Activated CD4-positive, alpha-beta memory T cell treated with anti-CD3 and anti-CD28 coated beads for 36 hours (primary cell): ENCODE results near the gene INTS11. TPM values are rescaled to one million over a fixed set of nuclear protein-coding genes. Genes with fewer than 3 reads are reported as not detected.

Experiments used
- CTCF ChIA-PET: fragments of 350-600 bp; sonication (Branson Sonifier 250); formaldehyde crosslinking; loops from one replicate; lab custom pipeline; 2021; ENCODE audit warnings: antibody characterized with exemption, inconsistent platforms; lab: Charles Lee
- POLR2A ChIA-PET: fragments of 350-600 bp; sonication (Branson Sonifier 250); formaldehyde crosslinking; loops from one replicate; lab custom pipeline; 2021; ENCODE audit warnings: antibody characterized with exemption; lab: Charles Lee
- DNase-seq: peaks from one replicate; pipeline ENCODE4 v3.0.0-alpha.2; 2020
- H3K27ac Mint-ChIP-seq: one replicate; pipeline ENCODE4 v1.8.0; 2021; ENCODE audit warnings: mixed read lengths
- H3K27me3 Mint-ChIP-seq: one replicate; pipeline ENCODE4 v1.8.0; 2021; ENCODE audit warnings: mixed read lengths
- H3K36me3 Mint-ChIP-seq: one replicate; pipeline ENCODE4 v1.8.0; 2021; ENCODE audit warnings: mixed read lengths
- H3K4me1 Mint-ChIP-seq: one replicate; pipeline ENCODE4 v1.8.0; 2021; ENCODE audit warnings: low read depth, mixed read lengths
- H3K4me3 Mint-ChIP-seq: one replicate; pipeline ENCODE4 v1.8.0; 2021; ENCODE audit warnings: mild to moderate bottlenecking, mixed read lengths
- H3K9me3 Mint-ChIP-seq: one replicate; pipeline ENCODE4 v1.8.0; 2021; ENCODE audit warnings: mixed read lengths
- intact Hi-C: fragments of 100-400 bp; cut with micrococcal nuclease; formaldehyde crosslinking; loops from one replicate; pipeline ENCODE4 v1.15.1; 2023
- total RNA-seq, 2 experiments: library from RNA; stranded (reverse); gene quantifications; one replicate each; pipeline ENCODE4 v1.2.3, GENCODE V29; 2021

Gene INTS11
- total RNA-seq, 2 experiments from 2014 or later = 107 to 120 TPM

DNA sequence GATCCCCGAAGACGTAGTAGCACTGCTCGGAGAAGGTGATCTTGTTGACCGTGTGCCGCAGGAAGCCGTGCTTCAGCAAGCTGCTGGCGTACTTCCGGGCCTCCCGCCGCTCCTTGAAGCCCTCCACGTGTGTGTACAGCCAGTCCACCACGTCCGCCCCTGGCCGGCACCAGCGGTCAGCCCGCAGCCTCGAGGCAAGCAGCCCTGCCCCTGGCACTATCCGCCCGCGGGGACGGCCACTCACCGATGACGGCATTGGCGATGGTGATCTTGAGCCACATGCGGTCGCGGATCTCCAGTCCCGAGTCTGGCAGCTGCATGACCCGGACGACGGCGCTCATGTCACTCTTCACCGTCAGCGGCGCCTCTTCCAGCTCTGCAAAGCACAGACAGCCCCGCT, 13.8 kb upstream of the INTS11 start:
- no peaks in the 10 kb centered on the region for H3K9me3 Mint-ChIP-seq
- H3K36me3 Mint-ChIP-seq = peaks cover 15% of the 10 kb centered on the region
- H3K4me3 Mint-ChIP-seq = no peak overlapping the region
- DNase-seq = no peak
- H3K27me3 Mint-ChIP-seq = no peaks in the 10 kb centered on the region
- POLR2A ChIA-PET = no interaction called here
- no peak overlapping the region for H3K27ac Mint-ChIP-seq
- intact Hi-C loops = no loop called here
- CTCF ChIA-PET = no interaction called here
- H3K4me1 Mint-ChIP-seq = no peaks in the 10 kb centered on the region

DNA sequence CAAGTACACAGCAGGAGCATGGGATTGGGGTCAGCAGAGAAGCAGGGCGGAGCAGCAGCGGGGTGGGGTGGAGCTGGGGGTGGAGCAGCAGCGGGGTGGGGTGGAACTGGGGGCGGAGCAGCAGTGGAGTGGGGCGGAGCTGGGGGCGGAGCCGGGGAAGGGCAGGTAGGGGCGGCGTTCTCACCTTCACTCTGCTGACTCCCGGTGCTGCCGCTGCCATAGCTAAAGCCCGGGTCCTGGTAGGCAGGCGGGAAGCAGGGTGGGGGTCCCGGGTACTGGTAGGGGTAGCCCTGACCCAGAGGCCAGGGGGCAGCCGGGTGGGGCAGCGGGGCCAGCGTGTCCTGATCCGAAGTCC, 13.3 kb upstream of the INTS11 start:
- ChIA-PET POLR2A (no interaction called here), CTCF (no interaction called here)
- Mint-ChIP-seq H3K27ac (no peak overlapping the region), H3K27me3 (no peaks in the 10 kb centered on the region), H3K4me3 (no peak overlapping the region), H3K4me1 (no peaks in the 10 kb centered on the region), H3K9me3 (no peaks in the 10 kb centered on the region), H3K36me3 (peaks cover 15% of the 10 kb centered on the region)
- intact Hi-C loops = no loop called here
- peak; percentile 48 for DNase-seq

DNA sequence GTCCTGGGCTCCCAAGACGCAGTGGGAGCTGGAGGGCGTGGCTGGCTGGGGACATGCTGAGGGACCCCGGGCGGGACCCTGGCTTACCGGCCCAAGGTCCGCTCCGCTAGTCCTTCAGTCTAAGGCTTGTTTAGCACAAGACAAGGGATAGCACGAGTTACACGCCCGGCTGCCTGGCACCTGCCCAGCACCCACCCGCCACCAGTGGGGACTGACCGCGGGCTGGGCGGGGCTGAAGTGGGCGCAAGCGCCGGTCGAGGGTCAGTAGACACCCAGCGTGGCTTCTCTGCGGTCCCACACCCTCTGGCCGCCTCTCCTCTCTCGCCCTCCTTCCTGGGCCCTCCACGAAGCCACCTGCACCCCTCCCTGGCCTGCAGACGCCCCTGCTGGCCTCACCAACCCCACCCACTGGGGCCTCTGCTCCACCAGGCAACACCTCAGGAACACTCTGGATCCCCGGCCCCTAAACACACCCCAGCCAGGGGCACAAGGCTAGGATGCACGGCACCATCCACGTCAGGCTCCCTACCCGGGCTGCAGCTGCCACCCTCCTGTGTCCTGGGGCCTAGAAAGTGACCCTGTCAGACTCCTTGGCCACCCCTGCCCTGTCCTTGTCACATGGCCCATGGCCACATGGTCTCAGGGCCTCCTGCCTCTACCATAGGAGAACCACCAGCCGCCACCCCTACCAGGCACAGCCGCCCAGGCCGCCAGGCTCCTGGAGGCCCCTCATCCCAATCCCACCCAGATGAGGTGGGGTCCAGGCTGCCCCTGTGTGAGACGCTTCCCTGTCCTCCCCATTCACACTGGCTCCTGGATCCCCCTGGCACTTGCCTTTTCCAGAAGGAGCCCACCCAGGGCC, 12.7 kb upstream of the INTS11 start:
- intact Hi-C loops = no loop called here
- no peaks in the 10 kb centered on the region for H3K27me3 Mint-ChIP-seq
- H3K27ac Mint-ChIP-seq = no peak overlapping the region
- no peak overlapping the region for H3K4me3 Mint-ChIP-seq
- H3K36me3 Mint-ChIP-seq = peaks cover 15% of the 10 kb centered on the region
- ChIA-PET CTCF (no interaction called here), POLR2A (no interaction called here)
- H3K9me3 Mint-ChIP-seq = no peaks in the 10 kb centered on the region
- no peaks in the 10 kb centered on the region for H3K4me1 Mint-ChIP-seq
- no peak for DNase-seq

DNA sequence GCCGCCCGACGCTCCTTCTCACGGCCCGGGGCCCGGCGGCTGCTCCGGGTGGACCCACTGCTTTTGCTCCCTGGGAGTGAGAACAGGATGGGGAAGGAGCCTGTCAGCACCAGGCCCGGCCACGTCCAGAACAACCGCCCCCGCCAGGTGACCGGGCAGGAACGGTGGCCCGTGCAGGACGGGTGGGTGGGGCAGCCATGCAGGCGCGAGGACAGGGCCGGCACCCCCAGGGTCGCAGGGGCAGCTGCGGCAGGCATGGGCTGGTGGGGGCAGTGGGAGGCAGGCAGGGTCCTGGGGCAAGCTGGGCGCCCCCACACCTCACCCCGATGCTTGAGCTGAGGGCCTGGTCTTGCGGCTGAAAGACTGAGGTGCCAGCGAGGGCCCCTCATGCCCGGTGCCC, 12.0 kb upstream of the INTS11 start:
- no peaks in the 10 kb centered on the region for H3K4me1 Mint-ChIP-seq
- no peaks in the 10 kb centered on the region for H3K9me3 Mint-ChIP-seq
- ChIA-PET CTCF (no interaction called here), POLR2A (no interaction called here)
- intact Hi-C loops = no loop called here
- no peak overlapping the region for H3K27ac Mint-ChIP-seq
- H3K36me3 Mint-ChIP-seq = peaks cover 15% of the 10 kb centered on the region
- DNase-seq = no peak
- H3K27me3 Mint-ChIP-seq = no peaks in the 10 kb centered on the region
- H3K4me3 Mint-ChIP-seq = no peak overlapping the region

DNA sequence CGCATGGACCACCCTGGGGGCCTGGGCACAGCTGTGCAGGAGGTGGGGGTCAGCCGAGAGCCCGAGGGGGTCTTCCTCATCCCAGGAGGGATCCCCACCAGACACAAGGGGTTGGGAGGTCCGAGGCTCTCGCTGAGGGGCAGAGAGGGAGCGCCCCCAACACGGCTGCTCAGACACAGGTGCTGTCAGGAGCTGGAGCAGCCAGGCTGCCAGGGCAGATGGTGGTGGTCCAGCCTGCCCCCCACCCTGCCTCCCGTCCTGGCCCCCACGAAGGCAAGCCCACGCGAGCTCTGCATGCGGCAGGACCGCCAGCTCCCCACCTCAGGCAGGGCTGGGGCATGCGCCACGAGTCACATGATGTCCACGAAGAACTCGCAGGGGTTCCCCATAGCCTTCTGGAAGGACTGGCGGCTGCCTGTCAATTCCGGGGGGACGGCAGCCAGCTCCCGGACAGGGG, 11.4 kb upstream of the INTS11 start:
- POLR2A ChIA-PET = no interaction called here
- Mint-ChIP-seq H3K27me3 (no peaks in the 10 kb centered on the region), H3K36me3 (peaks cover 10% of the 10 kb centered on the region), H3K9me3 (no peaks in the 10 kb centered on the region), H3K27ac (no peak overlapping the region), H3K4me1 (no peaks in the 10 kb centered on the region), H3K4me3 (no peak overlapping the region)
- CTCF ChIA-PET = no interaction called here
- DNase-seq = no peak
- intact Hi-C loops = no loop called here

DNA sequence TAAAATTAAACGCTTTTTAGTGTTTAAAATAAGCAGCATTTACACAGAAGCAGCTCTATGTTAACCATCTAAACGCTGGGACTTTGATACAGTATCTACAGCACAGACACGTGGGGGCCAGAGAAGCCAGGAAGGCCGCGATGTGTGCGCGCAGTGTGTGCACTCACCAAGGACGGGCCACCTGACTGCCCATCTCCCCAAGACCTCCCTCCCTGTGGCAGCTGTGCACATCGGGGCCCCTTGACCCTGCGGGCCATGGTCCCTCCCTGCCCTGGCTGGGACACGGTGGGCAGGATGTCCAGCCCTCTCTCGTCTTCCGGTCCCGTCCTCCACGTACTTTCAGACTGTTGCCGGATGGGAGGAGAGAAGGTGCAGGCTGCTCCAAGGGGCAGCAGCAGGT, 10.8 kb upstream of the INTS11 start:
- H3K36me3 Mint-ChIP-seq = peaks cover 4% of the 10 kb centered on the region

DNA sequence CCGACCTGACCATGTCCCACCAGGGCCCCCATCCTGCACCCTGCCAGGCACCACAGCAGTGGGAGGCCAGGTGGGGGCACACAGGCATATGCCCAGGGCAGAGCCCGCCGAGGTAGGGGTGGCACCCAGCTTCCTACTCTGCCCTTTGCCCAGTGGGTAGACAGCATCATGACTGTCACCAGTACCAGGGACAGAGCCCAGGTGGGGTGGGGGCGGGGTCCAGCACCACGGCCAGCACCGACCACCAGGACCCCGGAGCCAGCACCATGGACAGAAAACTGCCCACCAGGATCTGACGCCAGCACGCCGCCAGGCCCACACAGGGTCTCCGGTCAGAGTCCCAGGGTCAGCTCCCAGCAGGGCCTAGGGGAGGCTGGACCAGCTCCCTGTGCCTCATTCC, 10.4 kb upstream of the INTS11 start:
- H3K4me3 Mint-ChIP-seq = no peak overlapping the region
- POLR2A ChIA-PET = no interaction called here
- no peaks in the 10 kb centered on the region for H3K27me3 Mint-ChIP-seq
- H3K9me3 Mint-ChIP-seq = no peaks in the 10 kb centered on the region
- H3K4me1 Mint-ChIP-seq = no peaks in the 10 kb centered on the region
- peaks cover 4% of the 10 kb centered on the region for H3K36me3 Mint-ChIP-seq
- CTCF ChIA-PET = no interaction called here
- no peak for DNase-seq
- intact Hi-C loops = no loop called here
- no peak overlapping the region for H3K27ac Mint-ChIP-seq

More for the DNA sequence above, 10.8 kb upstream of the INTS11 start:
- H3K27ac Mint-ChIP-seq = no peak overlapping the region
- ChIA-PET POLR2A (no interaction called here), CTCF (no interaction called here)
- no peaks in the 10 kb centered on the region for H3K9me3 Mint-ChIP-seq
- no peak overlapping the region for H3K4me3 Mint-ChIP-seq
- DNase-seq = no peak
- intact Hi-C loops = no loop called here
- H3K4me1 Mint-ChIP-seq = no peaks in the 10 kb centered on the region
- H3K27me3 Mint-ChIP-seq = no peaks in the 10 kb centered on the region

DNA sequence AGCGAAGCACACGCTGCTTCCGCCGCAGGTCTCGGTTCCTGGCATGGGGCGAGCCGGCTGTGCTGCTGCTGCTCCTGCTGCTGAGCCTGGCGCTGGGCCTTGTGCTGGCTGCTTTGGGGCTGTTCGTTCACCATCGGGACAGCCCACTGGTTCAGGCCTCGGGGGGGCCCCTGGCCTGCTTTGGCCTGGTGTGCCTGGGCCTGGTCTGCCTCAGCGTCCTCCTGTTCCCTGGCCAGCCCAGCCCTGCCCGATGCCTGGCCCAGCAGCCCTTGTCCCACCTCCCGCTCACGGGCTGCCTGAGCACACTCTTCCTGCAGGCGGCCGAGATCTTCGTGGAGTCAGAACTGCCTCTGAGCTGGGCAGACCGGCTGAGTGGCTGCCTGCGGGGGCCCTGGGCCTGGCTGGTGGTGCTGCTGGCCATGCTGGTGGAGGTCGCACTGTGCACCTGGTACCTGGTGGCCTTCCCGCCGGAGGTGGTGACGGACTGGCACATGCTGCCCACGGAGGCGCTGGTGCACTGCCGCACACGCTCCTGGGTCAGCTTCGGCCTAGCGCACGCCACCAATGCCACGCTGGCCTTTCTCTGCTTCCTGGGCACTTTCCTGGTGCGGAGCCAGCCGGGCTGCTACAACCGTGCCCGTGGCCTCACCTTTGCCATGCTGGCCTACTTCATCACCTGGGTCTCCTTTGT, 9.2 kb upstream of the INTS11 start:
- intact Hi-C loops = no loop called here

DNA sequence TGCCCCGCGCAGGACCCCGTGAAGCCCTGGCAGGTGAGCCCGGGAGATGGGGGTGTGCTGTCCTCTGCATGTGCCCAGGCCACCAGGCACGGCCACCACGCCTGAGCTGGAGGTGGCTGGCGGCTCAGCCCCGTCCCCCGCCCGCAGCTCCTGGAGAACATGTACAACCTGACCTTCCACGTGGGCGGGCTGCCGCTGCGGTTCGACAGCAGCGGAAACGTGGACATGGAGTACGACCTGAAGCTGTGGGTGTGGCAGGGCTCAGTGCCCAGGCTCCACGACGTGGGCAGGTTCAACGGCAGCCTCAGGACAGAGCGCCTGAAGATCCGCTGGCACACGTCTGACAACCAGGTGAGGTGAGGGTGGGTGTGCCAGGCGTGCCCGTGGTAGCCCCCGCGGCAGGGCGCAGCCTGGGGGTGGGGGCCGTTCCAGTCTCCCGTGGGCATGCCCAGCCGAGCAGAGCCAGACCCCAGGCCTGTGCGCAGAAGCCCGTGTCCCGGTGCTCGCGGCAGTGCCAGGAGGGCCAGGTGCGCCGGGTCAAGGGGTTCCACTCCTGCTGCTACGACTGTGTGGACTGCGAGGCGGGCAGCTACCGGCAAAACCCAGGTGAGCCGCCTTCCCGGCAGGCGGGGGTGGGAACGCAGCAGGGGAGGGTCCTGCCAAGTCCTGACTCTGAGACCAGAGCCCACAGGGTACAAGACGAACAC, 8.5 kb upstream of the INTS11 start:
- no peak for DNase-seq
- ChIA-PET POLR2A (interaction anchor here (1.9 kb wide), 1 partner anchor 13 kb away, joined by 4 read pairs; no protein-coding TSS in a partner anchor), CTCF (no interaction called here)
- Mint-ChIP-seq H3K4me1 (no peaks in the 10 kb centered on the region), H3K27me3 (no peaks in the 10 kb centered on the region), H3K9me3 (no peaks in the 10 kb centered on the region), H3K36me3 (no peaks in the 10 kb centered on the region), H3K27ac (no peak overlapping the region), H3K4me3 (no peak overlapping the region)
- intact Hi-C loops = no loop called here

More for the DNA sequence above, 9.2 kb upstream of the INTS11 start:
- no peaks in the 10 kb centered on the region for H3K4me1 Mint-ChIP-seq
- no peaks in the 10 kb centered on the region for H3K27me3 Mint-ChIP-seq
- H3K9me3 Mint-ChIP-seq = no peaks in the 10 kb centered on the region
- POLR2A ChIA-PET = no interaction called here
- peaks cover under 1% of the 10 kb centered on the region for H3K36me3 Mint-ChIP-seq
- CTCF ChIA-PET = no interaction called here
- H3K4me3 Mint-ChIP-seq = no peak overlapping the region
- DNase-seq = no peak
- H3K27ac Mint-ChIP-seq = no peak overlapping the region

DNA sequence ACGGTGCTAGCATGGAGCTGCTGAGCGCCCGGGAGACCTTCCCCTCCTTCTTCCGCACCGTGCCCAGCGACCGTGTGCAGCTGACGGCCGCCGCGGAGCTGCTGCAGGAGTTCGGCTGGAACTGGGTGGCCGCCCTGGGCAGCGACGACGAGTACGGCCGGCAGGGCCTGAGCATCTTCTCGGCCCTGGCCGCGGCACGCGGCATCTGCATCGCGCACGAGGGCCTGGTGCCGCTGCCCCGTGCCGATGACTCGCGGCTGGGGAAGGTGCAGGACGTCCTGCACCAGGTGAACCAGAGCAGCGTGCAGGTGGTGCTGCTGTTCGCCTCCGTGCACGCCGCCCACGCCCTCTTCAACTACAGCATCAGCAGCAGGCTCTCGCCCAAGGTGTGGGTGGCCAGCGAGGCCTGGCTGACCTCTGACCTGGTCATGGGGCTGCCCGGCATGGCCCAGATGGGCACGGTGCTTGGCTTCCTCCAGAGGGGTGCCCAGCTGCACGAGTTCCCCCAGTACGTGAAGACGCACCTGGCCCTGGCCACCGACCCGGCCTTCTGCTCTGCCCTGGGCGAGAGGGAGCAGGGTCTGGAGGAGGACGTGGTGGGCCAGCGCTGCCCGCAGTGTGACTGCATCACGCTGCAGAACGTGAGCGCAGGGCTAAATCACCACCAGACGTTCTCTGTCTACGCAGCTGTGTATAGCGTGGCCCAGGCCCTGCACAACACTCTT, 7.7 kb upstream of the INTS11 start:
- CTCF ChIA-PET = no interaction called here

DNA sequence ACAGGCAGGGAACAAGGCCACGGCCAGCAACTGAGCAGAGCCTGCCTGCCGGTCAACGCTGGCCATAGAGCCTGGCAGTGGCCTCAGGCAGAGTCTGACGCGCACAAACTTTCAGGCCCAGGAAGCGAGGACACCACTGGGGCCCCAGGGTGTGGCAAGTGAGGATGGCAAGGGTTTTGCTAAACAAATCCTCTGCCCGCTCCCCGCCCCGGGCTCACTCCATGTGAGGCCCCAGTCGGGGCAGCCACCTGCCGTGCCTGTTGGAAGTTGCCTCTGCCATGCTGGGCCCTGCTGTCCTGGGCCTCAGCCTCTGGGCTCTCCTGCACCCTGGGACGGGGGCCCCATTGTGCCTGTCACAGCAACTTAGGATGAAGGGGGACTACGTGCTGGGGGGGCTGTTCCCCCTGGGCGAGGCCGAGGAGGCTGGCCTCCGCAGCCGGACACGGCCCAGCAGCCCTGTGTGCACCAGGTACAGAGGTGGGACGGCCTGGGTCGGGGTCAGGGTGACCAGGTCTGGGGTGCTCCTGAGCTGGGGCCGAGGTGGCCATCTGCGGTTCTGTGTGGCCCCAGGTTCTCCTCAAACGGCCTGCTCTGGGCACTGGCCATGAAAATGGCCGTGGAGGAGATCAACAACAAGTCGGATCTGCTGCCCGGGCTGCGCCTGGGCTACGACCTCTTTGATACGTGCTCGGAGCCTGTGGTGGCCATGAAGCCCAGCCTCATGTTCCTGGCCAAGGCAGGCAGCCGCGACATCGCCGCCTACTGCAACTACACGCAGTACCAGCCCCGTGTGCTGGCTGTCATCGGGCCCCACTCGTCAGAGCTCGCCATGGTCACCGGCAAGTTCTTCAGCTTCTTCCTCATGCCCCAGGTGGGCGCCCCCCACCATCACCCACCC, 6.9 kb upstream of the INTS11 start, which contains the start of gene TAS1R3:
TAS1R3 (plus strand) TSS at position 213 of the 898 bp plus-strand sequence; CDS start at position 279, 66 bp downstream.
- CTCF ChIA-PET = no interaction called here
- Mint-ChIP-seq H3K4me1 (peaks cover under 1% of the 10 kb centered on the region), H3K9me3 (no peaks in the 10 kb centered on the region), H3K4me3 (no peak within 1 kb of the TSS), H3K27me3 (no peaks in the 10 kb centered on the region), H3K27ac (no peak within 1 kb of the TSS), H3K36me3 (no peaks in the 10 kb centered on the region)
- POLR2A ChIA-PET = interaction anchor here (0.9 to 1.9 kb wide), 2 partner anchors 12 to 20 kb away, joined by 3 to 4 read pairs; no protein-coding TSS in a partner anchor
- intact Hi-C loops = no loop called here
- no peak for DNase-seq

More for the DNA sequence above, 7.7 kb upstream of the INTS11 start:
- Mint-ChIP-seq H3K9me3 (no peaks in the 10 kb centered on the region), H3K36me3 (no peaks in the 10 kb centered on the region), H3K4me1 (no peaks in the 10 kb centered on the region), H3K4me3 (no peak overlapping the region), H3K27me3 (no peaks in the 10 kb centered on the region), H3K27ac (no peak overlapping the region)
- intact Hi-C loops = no loop called here
- no peak for DNase-seq
- POLR2A ChIA-PET = interaction anchor here (1.9 kb wide), 1 partner anchor 13 kb away, joined by 4 read pairs; no protein-coding TSS in a partner anchor
